WI38 (cell line): ENCODE results near the gene ZCCHC10.
A peak's percentile ranks its signal among the peaks of the same experiment; 100 is the strongest.

Experiments
- H3K4me3 ChIP-seq: 2 replicates; pipeline ENCODE4 v1.5.1; 2011; ENCODE audit warnings: low read depth, mild to moderate bottlenecking, control low read depth, low read length
- TF ChIP-seq, protein P1 (sequence below): IDR thresholded peaks from 2 replicates; pipeline ENCODE4 v1.5.1; 2012; ENCODE audit warnings: low read depth, mild to moderate bottlenecking, control low read depth, low read length

Gene ZCCHC10

DNA sequence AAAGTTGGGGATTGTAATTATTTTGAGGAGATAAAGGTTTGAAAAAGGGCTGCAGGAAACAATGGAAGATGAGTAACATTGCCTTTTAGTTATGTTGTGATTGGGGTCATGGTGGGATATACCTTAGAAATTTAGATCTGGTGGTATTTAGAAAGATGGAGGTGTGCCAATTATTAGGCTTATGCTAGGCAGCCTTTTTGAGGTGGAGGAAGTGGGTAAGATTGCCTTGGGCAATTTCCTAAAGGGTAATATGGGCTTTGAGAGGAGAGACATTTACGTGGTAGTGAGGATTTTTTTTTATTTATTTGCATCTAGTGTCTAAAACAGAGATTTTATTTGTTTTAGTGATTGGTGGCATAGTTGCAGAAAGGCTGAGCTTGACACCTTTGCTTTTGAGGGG lies 35.9 kb upstream of the ZCCHC10 start:
- no peak overlapping the region for H3K4me3 ChIP-seq
- TF ChIP-seq, protein P1, sequence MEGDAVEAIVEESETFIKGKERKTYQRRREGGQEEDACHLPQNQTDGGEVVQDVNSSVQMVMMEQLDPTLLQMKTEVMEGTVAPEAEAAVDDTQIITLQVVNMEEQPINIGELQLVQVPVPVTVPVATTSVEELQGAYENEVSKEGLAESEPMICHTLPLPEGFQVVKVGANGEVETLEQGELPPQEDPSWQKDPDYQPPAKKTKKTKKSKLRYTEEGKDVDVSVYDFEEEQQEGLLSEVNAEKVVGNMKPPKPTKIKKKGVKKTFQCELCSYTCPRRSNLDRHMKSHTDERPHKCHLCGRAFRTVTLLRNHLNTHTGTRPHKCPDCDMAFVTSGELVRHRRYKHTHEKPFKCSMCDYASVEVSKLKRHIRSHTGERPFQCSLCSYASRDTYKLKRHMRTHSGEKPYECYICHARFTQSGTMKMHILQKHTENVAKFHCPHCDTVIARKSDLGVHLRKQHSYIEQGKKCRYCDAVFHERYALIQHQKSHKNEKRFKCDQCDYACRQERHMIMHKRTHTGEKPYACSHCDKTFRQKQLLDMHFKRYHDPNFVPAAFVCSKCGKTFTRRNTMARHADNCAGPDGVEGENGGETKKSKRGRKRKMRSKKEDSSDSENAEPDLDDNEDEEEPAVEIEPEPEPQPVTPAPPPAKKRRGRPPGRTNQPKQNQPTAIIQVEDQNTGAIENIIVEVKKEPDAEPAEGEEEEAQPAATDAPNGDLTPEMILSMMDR, result no peak

DNA sequence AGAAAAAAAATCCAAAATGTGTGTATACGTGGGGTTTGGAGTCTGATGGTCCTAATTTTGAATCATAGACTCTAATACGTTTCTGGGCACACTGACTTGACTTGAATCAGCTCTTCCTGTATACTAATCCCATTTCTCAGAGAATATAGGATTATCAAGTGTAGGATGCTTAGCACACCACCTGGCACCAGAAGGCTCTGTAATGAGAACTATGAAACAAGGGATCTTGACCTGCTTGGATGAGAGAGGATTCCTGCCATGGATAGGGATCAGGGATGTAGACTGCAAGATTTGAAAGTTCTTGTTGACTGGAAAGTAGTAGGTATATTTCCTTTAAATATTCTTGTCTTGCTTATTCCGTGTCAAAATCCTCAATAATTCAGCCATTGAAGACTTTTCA lies 33.3 kb upstream of the ZCCHC10 start:
- no peak overlapping the region for H3K4me3 ChIP-seq
- TF ChIP-seq, protein P1, result no peak

DNA sequence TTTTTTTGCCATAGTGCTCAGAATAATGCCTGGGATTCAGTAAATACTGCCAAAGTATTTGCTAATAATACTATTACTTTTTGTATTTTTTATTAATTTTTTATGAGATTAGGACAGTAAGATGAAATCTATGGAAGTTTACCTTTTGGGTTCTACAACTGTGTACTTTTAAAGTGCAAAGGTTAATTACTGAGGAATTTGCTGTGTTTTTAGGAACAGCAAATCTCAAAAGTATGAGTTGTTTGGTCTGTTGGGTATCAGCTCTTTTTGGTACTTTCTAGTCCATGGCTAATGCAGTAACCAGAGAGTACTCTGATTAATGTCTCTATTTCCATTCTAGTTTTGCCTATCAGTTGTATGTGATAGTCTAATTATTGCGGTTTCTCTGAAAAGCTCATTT lies 30.5 kb upstream of the ZCCHC10 start:
- no peak overlapping the region for H3K4me3 ChIP-seq
- TF ChIP-seq, protein P1, result no peak

DNA sequence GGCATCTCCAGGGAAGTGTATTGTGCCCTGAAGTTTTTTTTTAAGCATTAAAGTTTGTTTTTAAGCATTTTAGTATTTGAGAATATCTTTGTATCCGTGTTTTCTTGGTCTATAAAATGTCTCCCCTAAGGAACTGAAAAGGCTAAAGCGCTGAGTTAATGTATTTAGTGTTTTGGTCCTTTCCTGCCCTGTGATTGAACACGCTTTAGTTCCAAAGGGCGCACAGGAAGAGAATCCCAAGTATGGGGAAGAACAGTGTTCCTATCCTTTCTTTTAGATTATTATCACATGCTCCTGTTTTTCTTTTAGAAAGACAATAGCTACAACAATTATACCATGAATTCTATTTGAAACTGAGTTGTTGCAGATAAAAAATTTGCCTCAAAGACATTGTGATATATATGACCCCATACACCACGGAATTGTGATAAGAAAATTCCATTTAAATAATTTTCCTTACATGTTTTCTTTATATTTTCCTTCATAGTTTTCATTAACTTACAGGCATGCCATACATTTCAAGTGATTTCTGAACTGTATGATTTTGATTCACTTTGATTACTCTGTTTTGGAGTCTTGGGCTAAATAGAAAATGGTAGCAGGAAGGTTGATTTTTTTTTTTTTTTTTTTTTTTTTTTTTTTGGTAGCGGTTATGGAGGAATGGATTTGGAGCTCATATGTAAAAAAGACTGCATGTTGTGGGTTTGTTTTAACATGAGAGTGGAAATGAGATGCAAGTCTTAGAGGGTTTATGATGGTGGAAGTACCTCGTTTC lies 28.5 kb upstream of the ZCCHC10 start:
- no peak overlapping the region for H3K4me3 ChIP-seq
- TF ChIP-seq, protein P1, result no peak

DNA sequence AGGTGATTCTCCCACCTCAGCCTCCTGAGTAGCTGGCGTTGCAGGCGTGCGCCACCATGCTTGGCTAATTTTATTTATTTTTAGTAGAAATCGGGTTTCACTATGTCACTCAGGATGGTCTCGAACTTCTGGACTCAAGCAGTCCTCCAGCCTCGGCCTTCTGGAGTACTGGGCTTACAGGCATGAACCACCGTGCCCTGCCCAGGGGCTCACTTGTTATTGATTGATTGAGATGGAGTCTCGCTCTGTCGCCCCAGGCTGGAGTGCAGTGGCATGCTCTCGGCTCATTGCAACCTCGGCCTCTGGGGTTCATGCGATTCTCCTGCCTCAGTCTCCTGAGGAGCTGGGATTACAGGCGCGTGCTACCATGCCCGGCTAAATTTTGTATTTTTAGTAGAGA lies 27.1 kb upstream of the ZCCHC10 start:
- peak overlapping the region; percentile 98 for H3K4me3 ChIP-seq
- TF ChIP-seq, protein P1, result no peak

DNA sequence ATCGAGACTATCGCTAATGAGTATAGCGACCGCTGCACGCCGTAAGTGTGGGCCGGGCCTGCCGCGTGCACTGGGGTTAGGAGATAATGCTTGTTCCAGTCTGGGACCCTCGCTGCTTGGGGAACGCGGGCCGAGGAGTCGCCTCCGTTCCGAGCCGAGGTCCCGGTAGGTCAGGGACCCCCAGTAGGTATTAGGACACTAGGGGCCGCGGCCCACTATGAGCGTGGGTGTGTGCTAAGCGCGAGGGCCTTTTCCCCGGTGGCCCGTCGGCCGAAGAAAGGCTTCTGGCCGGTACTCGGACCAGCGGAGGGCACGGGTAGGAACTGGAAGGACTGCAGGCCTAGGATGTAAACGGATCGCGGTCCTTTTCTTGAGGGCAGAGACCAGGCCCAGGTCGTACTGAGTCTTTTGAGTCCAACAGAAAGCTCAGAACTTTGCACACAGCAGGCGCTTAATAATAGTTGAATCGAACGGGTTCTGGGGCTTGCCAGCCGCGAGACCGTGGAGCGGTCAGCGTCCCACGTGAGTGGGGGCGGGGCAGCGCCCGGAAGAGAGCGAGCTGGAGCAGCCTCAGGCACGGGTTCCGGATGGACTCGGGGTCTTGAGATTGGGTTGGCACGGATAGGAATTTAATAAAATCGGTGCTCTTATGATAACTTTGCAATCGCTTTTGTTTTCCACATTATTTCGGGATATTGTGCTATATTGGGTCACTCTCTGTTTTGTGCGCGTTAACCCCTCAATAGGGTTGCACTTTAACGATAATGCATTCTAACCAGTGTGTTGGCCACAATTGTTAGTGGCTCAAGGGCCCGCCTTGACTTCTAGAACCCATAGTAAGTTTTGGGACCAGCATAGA lies 26.2 kb upstream of the ZCCHC10 start:
- peak overlapping the region; percentile 98 for H3K4me3 ChIP-seq
- TF ChIP-seq, protein P1, result no peak
